HepG2 (cell line): ENCODE results near the gene NFASC.

Experiments used
- CTCF ChIP-seq: sonication (generic); formaldehyde crosslinking; IDR thresholded peaks from 2 replicates; pipeline ENCODE4 v1.5.0; 2020; ENCODE audit warnings: mild to moderate bottlenecking, missing genetic modification reagents, moderate library complexity
- ESRRA ChIP-seq: sonication (generic); formaldehyde crosslinking; IDR thresholded peaks from 2 replicates; pipeline ENCODE4 v1.5.1; 2020; ENCODE audit warnings: mild to moderate bottlenecking, low read depth, missing genetic modification reagents
- GABPA ChIP-seq, 2 experiments: IDR thresholded peaks; 2 replicates each; pipeline ENCODE4 v1.6.1; 2011 to 2016; ENCODE audit warnings: low read depth in 2 of 2, low read length in 1 of 2, missing biosample characterization in 1 of 2, missing genetic modification characterization in 1 of 2
- NFYB ChIP-seq: sonication (generic); formaldehyde crosslinking; IDR thresholded peaks from 2 replicates; pipeline ENCODE4 v1.4.0; 2020; ENCODE audit warnings: missing genetic modification reagents
- PHF20 ChIP-seq: sonication (generic); formaldehyde crosslinking; IDR thresholded peaks from 2 replicates; pipeline ENCODE4 v1.5.0; 2020; ENCODE audit warnings: mild to moderate bottlenecking, missing genetic modification reagents
- ZNF274 ChIP-seq: sonication (generic); formaldehyde crosslinking; IDR thresholded peaks from 2 replicates; pipeline ENCODE4 v1.5.1; 2020; ENCODE audit warnings: mild to moderate bottlenecking, missing genetic modification reagents
- ZNF607 ChIP-seq: sonication (generic); formaldehyde crosslinking; IDR thresholded peaks from 2 replicates; pipeline ENCODE4 v1.5.1; 2020; ENCODE audit warnings: missing genetic modification reagents, mild to moderate bottlenecking, borderline replicate concordance
- ZNF792 ChIP-seq: IDR thresholded peaks from 2 replicates; pipeline ENCODE4 v1.6.1; 2016

DNA sequence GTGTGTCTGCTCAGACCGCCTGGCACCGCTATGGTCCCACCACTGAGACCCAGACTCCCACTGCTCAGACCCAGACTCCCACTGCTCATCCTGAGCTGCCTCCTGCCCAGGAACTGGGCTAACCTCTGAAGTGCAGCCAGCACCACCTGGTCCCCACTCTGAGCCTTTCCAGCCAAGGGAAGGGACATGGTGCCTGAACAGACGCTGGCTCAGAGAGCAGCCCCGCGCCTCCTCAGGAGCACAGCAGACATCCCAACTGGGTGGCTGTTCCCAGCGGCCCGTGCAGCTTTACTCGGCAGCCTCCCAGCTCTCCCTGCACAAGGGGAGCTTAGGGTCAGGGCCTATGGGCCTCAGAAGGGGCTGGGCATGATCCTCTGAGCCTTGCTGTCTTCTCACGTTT is 144.6 kb downstream of the NFASC start:
- TF ChIP-seq PHF20 (CRISPR knock-in tag) = no peak
- TF ChIP-seq CTCF (CRISPR knock-in tag) = no peak
- TF ChIP-seq NFYB (CRISPR knock-in tag) = no peak
- TF ChIP-seq ZNF274 (CRISPR knock-in tag) = no peak
- TF ChIP-seq ESRRA (CRISPR knock-in tag) = no peak
- no peak for TF ChIP-seq GABPA (IDR thresholded peaks at IDR 0.05; ENCODE audit: low read depth, low read length)
- TF ChIP-seq GABPA (CRISPR knock-in tag; IDR thresholded peaks at IDR 0.05; ENCODE audit: low read depth) = no peak
- no peak for TF ChIP-seq ZNF792 (CRISPR knock-in tag)
- TF ChIP-seq ZNF607 (CRISPR knock-in tag) = no peak
